ENCODE results near the gene LRRC46. TPM values are rescaled to one million over a fixed set of nuclear protein-coding genes. Genes with fewer than 3 reads are reported as not detected.

The LRRC46 gene
- total RNA-seq, 1 experiment from 2014 or later = 1.2 TPM

DNA sequence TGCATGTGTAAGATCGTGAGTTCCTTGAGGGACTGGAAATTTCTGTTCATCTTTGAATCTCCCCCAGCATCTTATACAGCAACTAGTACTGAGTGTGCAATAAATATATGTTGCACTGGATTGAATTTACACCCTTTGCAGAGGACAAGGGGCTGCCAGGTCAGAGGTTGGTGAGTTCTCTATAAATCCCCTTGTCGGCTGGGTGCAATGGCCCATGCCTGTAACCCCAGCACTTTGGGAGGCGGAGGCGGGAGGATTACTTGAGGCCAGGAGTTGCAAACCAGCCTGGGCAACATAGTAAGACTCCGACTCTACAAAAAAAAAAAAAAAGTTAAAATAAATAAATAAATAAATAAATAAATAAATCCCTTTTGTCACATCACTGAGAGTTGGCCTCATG, 28.9 kb downstream of the LRRC46 start:
- peaks cover 14% of the 10 kb centered on the region for H3K27me3 Mint-ChIP-seq (ENCODE audit: insufficient read depth, unreplicated experiment)
- BruUV-seq (replicated peaks) = no TSS peak

DNA sequence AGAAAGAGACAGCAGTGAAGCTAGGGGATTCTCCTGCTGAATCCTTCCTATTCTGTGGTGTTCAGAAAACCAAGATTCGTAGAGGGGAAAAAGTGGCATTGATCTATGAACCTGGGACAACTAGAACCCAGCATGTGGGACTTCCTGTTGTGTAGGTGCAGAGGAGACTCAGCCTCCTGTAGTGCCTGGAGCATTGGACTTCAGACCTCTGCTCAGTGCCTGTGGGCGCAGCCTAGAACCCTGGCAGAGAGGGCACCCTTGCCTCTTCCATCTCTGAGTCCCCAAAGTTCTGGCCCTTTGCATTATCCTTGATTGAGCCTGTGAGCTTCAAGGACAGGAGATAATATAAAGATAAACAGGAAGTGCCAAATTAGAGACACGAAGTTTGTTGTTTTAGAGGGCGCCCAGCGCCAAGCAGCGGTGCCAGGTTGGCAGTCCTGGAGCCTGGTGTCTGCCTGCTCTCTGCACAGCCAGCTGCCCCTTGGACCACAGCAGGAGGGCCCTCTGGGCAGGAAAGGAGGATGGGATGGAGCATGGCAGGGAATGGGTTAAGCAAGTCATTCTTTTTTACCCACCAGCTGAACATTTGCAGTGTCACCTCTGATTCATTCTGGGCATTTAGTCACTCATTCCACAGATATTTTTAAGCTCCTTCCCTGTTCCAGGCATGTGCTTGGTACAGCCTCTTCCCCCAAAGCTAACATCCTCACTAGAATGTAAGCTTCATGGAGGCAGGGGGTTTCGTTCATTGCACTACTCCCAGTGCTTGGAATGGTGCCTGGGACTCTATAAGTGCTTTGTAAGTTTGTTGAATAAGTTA, 31.4 kb downstream of the LRRC46 start:
- peak; percentile 53 for DNase-seq (ENCODE audit: unreplicated experiment)
- Mint-ChIP-seq H3K9me3 (ENCODE audit: unreplicated experiment) (no peaks in the 10 kb centered on the region), H3K27me3 (ENCODE audit: insufficient read depth, unreplicated experiment) (no peaks in the 10 kb centered on the region), H3K4me3 (ENCODE audit: unreplicated experiment) (no peak overlapping the region), H3K36me3 (ENCODE audit: insufficient read depth, unreplicated experiment) (peaks cover 7% of the 10 kb centered on the region), H3K4me1 (ENCODE audit: insufficient read depth, unreplicated experiment) (peaks cover 21% of the 10 kb centered on the region), H3K27ac (ENCODE audit: low read depth, unreplicated experiment) (peak overlapping the region; percentile 4)
- no TSS peak for BruUV-seq (replicated peaks)
- ChIA-PET POLR2A (interaction anchor here (0.6 to 2.8 kb wide), 9 partner anchors 9 to 244 kb away, joined by 3 to 19 read pairs (median 3); partner anchors contain the start of genes LRRC46, MRPL10, SNX11 and SP2), CTCF (interaction anchor here (0.5 to 1.7 kb wide), 6 partner anchors 12 to 26 kb away, joined by 3 to 8 read pairs (median 4); partner anchors contain the start of gene SP6)
- TF ChIP-seq, protein P1, sequence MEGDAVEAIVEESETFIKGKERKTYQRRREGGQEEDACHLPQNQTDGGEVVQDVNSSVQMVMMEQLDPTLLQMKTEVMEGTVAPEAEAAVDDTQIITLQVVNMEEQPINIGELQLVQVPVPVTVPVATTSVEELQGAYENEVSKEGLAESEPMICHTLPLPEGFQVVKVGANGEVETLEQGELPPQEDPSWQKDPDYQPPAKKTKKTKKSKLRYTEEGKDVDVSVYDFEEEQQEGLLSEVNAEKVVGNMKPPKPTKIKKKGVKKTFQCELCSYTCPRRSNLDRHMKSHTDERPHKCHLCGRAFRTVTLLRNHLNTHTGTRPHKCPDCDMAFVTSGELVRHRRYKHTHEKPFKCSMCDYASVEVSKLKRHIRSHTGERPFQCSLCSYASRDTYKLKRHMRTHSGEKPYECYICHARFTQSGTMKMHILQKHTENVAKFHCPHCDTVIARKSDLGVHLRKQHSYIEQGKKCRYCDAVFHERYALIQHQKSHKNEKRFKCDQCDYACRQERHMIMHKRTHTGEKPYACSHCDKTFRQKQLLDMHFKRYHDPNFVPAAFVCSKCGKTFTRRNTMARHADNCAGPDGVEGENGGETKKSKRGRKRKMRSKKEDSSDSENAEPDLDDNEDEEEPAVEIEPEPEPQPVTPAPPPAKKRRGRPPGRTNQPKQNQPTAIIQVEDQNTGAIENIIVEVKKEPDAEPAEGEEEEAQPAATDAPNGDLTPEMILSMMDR (IDR thresholded peaks at IDR 0.05; ENCODE audit: unreplicated experiment) = no peak
- intact Hi-C loops (cut with micrococcal nuclease) = no loop called here

More for the DNA sequence above, 28.9 kb downstream of the LRRC46 start:
- intact Hi-C loops (cut with micrococcal nuclease) = no loop called here
- Mint-ChIP-seq H3K27ac (ENCODE audit: low read depth, unreplicated experiment) (no peak overlapping the region), H3K4me3 (ENCODE audit: unreplicated experiment) (no peak overlapping the region), H3K4me1 (ENCODE audit: insufficient read depth, unreplicated experiment) (peaks cover 21% of the 10 kb centered on the region), H3K9me3 (ENCODE audit: unreplicated experiment) (no peaks in the 10 kb centered on the region), H3K36me3 (ENCODE audit: insufficient read depth, unreplicated experiment) (peaks cover 7% of the 10 kb centered on the region)
- TF ChIP-seq, protein P1 (IDR thresholded peaks at IDR 0.05; ENCODE audit: unreplicated experiment) = no peak
- CTCF ChIA-PET = interaction anchor here (0.7 to 1.6 kb wide), 4 partner anchors 13 to 141 kb away, joined by 4 to 7 read pairs (median 4); no protein-coding TSS in a partner anchor
- POLR2A ChIA-PET = interaction anchor here (0.9 kb wide), 1 partner anchor 25 kb away, joined by 4 read pairs; no protein-coding TSS in a partner anchor
- DNase-seq (ENCODE audit: unreplicated experiment) = no peak

DNA sequence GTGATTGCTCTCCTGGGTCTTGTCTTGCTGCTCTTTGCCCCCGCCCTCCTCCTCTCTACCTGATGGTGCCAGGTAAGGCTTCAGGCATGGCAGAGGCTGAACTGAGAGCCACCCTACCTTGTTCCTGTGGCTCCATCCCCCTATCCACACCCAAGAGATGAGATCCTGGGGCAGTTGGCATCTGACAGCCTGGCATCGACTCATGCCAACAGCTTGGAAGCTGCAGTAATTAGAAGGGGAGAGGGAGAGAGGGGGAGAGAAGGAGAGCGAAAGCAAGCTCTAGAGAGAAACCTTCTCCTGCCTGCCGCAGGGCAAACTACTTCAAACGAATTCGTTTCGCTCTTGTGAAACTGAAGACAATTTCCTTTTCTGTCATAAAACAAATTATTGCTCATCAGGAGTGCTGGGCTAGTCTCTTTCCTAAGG, 33.3 kb downstream of the LRRC46 start:
- ChIA-PET CTCF (interaction anchor here (0.6 to 2.4 kb wide), 7 partner anchors 15 to 487 kb away, joined by 3 to 14 read pairs (median 3); partner anchors contain the start of genes CDK5RAP3 and SP6), POLR2A (interaction anchor here (0.5 to 2.4 kb wide), 8 partner anchors 14 to 32 kb away, joined by 3 to 19 read pairs (median 4); partner anchors contain the start of genes SP2 and SP6)
- Mint-ChIP-seq H3K27ac (ENCODE audit: low read depth, unreplicated experiment) (peak overlapping the region; percentile 25), H3K9me3 (ENCODE audit: unreplicated experiment) (no peaks in the 10 kb centered on the region), H3K27me3 (ENCODE audit: insufficient read depth, unreplicated experiment) (peaks cover 3% of the 10 kb centered on the region), H3K4me1 (ENCODE audit: insufficient read depth, unreplicated experiment) (peaks cover 21% of the 10 kb centered on the region), H3K36me3 (ENCODE audit: insufficient read depth, unreplicated experiment) (peaks cover 7% of the 10 kb centered on the region), H3K4me3 (ENCODE audit: unreplicated experiment) (peak overlapping the region; percentile 56)
- BruUV-seq (replicated peaks) = no TSS peak
- intact Hi-C loops (cut with micrococcal nuclease) = no loop called here
- DNase-seq (ENCODE audit: unreplicated experiment) = peak; percentile 79
- TF ChIP-seq, protein P1 (IDR thresholded peaks at IDR 0.05; ENCODE audit: unreplicated experiment) = no peak

DNA sequence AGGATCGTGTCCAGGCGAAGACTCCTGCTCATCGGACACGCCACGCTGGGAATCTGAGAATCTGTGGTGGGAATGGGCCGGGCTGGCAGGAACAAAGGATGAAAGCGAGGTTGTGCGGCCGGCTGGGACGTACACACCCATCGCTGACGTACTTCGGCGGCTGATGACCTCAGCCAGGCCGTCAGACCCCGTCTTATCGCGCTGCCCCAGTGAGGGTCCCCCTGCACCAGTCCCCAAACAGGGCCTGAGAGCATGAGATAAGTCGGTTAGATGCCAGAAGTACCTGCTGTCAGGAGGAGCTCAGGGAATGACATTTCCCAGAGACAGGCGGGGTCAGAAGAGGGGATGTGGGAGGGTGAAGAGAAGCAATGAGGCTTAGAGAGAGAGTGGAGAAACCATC, 35.5 kb downstream of the LRRC46 start:
- Mint-ChIP-seq H3K36me3 (ENCODE audit: insufficient read depth, unreplicated experiment) (peaks cover 7% of the 10 kb centered on the region), H3K9me3 (ENCODE audit: unreplicated experiment) (no peaks in the 10 kb centered on the region), H3K4me1 (ENCODE audit: insufficient read depth, unreplicated experiment) (peaks cover 21% of the 10 kb centered on the region), H3K27ac (ENCODE audit: low read depth, unreplicated experiment) (no peak overlapping the region), H3K4me3 (ENCODE audit: unreplicated experiment) (no peak overlapping the region), H3K27me3 (ENCODE audit: insufficient read depth, unreplicated experiment) (peaks cover 24% of the 10 kb centered on the region)
- BruUV-seq (replicated peaks) = no TSS peak
- CTCF ChIA-PET = interaction anchor here (2.9 kb wide), 1 partner anchor 25 kb away, joined by 16 read pairs; the partner anchor contains the start of gene SCRN2
- TF ChIP-seq, protein P1 (IDR thresholded peaks at IDR 0.05; ENCODE audit: unreplicated experiment) = no peak
- DNase-seq (ENCODE audit: unreplicated experiment) = no peak
- intact Hi-C loops (cut with micrococcal nuclease) = no loop called here
- POLR2A ChIA-PET = no interaction called here

All from MCF 10A (cell line).